ENCODE data around the gene BPIFA1. TPM values are rescaled to one million over a fixed set of nuclear protein-coding genes. Genes with fewer than 3 reads are reported as not detected.

Gene BPIFA1
- total RNA-seq, 1 experiment from 2014 or later = not detected

- H3K4me1 Mint-ChIP-seq (ENCODE audit: insufficient read depth, unreplicated experiment) = no peaks in the 10 kb centered on the region
- no peak overlapping the region for H3K27ac Mint-ChIP-seq (ENCODE audit: low read depth, unreplicated experiment)
- H3K27me3 Mint-ChIP-seq (ENCODE audit: insufficient read depth, unreplicated experiment) = peaks cover 56% of the 10 kb centered on the region
- POLR2A ChIA-PET = no interaction called here
- DNase-seq (ENCODE audit: unreplicated experiment) = no peak
- H3K36me3 Mint-ChIP-seq (ENCODE audit: insufficient read depth, unreplicated experiment) = no peaks in the 10 kb centered on the region
- CTCF ChIA-PET = interaction anchor here (0.6 kb wide), 1 partner anchor 70 kb away, joined by 3 read pairs; no protein-coding TSS in a partner anchor
- no peaks in the 10 kb centered on the region for H3K9me3 Mint-ChIP-seq (ENCODE audit: unreplicated experiment)
- intact Hi-C loops (cut with micrococcal nuclease) = no loop called here
- TF ChIP-seq CTCF (IDR thresholded peaks at IDR 0.05; ENCODE audit: unreplicated experiment) = no peak
- BruUV-seq (replicated peaks) = no TSS peak
- H3K4me3 Mint-ChIP-seq (ENCODE audit: unreplicated experiment) = no peak overlapping the region
These were observed 40.1 kb downstream of the BPIFA1 start for GRCh38 chr20:33275871-33276270.

- H3K4me1 Mint-ChIP-seq (ENCODE audit: insufficient read depth, unreplicated experiment) = no peaks in the 10 kb centered on the region
- H3K27ac Mint-ChIP-seq (ENCODE audit: low read depth, unreplicated experiment) = no peak overlapping the region
- BruUV-seq (replicated peaks) = no TSS peak
- peaks cover 50% of the 10 kb centered on the region for H3K27me3 Mint-ChIP-seq (ENCODE audit: insufficient read depth, unreplicated experiment)
- CTCF ChIA-PET = interaction anchor here (0.6 kb wide), 1 partner anchor 71 kb away, joined by 3 read pairs; no protein-coding TSS in a partner anchor
- TF ChIP-seq CTCF (IDR thresholded peaks at IDR 0.05; ENCODE audit: unreplicated experiment) = no peak
- POLR2A ChIA-PET = no interaction called here
- no peaks in the 10 kb centered on the region for H3K9me3 Mint-ChIP-seq (ENCODE audit: unreplicated experiment)
- H3K36me3 Mint-ChIP-seq (ENCODE audit: insufficient read depth, unreplicated experiment) = no peaks in the 10 kb centered on the region
- no peak for DNase-seq (ENCODE audit: unreplicated experiment)
- intact Hi-C loops (cut with micrococcal nuclease) = no loop called here
- H3K4me3 Mint-ChIP-seq (ENCODE audit: unreplicated experiment) = no peak overlapping the region
These were observed 40.7 kb downstream of the BPIFA1 start for GRCh38 chr20:33276303-33277113.

GRCh38 chr20:33277471-33278441 lies 42.0 kb downstream of the BPIFA1 start:
- no TSS peak for BruUV-seq (replicated peaks)
- ChIA-PET CTCF (no interaction called here), POLR2A (no interaction called here)
- Mint-ChIP-seq H3K4me3 (ENCODE audit: unreplicated experiment) (no peak overlapping the region), H3K9me3 (ENCODE audit: unreplicated experiment) (no peaks in the 10 kb centered on the region), H3K27me3 (ENCODE audit: insufficient read depth, unreplicated experiment) (peaks cover 37% of the 10 kb centered on the region), H3K4me1 (ENCODE audit: insufficient read depth, unreplicated experiment) (no peaks in the 10 kb centered on the region), H3K36me3 (ENCODE audit: insufficient read depth, unreplicated experiment) (no peaks in the 10 kb centered on the region), H3K27ac (ENCODE audit: low read depth, unreplicated experiment) (no peak overlapping the region)
- DNase-seq (ENCODE audit: unreplicated experiment) = no peak
- intact Hi-C loops (cut with micrococcal nuclease) = no loop called here
- no peak for TF ChIP-seq CTCF (IDR thresholded peaks at IDR 0.05; ENCODE audit: unreplicated experiment)

GRCh38 chr20:33278700-33279099 lies 42.9 kb downstream of the BPIFA1 start:
- Mint-ChIP-seq H3K27me3 (ENCODE audit: insufficient read depth, unreplicated experiment) (peaks cover 38% of the 10 kb centered on the region), H3K9me3 (ENCODE audit: unreplicated experiment) (no peaks in the 10 kb centered on the region), H3K4me1 (ENCODE audit: insufficient read depth, unreplicated experiment) (no peaks in the 10 kb centered on the region), H3K4me3 (ENCODE audit: unreplicated experiment) (no peak overlapping the region), H3K27ac (ENCODE audit: low read depth, unreplicated experiment) (no peak overlapping the region), H3K36me3 (ENCODE audit: insufficient read depth, unreplicated experiment) (no peaks in the 10 kb centered on the region)
- no peak for DNase-seq (ENCODE audit: unreplicated experiment)
- no TSS peak for BruUV-seq (replicated peaks)
- ChIA-PET CTCF (interaction anchor here (0.8 to 0.9 kb wide), 2 partner anchors 21 to 26 kb away, joined by 3 read pairs; no protein-coding TSS in a partner anchor), POLR2A (no interaction called here)
- no peak for TF ChIP-seq CTCF (IDR thresholded peaks at IDR 0.05; ENCODE audit: unreplicated experiment)
- intact Hi-C loops (cut with micrococcal nuclease) = no loop called here
